ENCODE data around the gene KRT23.
"Not testable (repeated sequence)": the region's sequence is repeated elsewhere in the genome, so short reads cannot be mapped to it uniquely, and the experiment has no call there.

KRT23 gene

DNA sequence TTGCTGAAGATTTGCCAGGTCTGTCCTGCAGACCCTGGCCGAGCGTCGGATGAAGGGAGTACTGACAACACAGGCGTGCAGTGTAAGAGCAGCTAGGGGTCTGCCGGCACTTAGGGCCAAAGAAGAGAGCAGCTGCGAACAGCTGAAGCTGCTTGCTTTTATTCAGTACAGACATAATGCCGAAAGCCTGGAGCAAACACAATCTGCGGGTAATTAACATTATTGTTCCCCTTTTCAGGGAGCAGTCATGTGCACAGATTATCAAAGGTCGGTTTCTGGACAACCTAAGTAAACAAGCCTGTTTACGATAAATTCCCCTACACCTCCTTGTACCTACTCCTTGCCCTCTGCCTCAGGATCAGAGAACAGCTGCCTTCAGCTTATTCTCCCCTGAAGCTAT is 12.0 kb upstream of the KRT23 start:
- DNase-seq (ENCODE audit: low spot score), result no peak

DNA sequence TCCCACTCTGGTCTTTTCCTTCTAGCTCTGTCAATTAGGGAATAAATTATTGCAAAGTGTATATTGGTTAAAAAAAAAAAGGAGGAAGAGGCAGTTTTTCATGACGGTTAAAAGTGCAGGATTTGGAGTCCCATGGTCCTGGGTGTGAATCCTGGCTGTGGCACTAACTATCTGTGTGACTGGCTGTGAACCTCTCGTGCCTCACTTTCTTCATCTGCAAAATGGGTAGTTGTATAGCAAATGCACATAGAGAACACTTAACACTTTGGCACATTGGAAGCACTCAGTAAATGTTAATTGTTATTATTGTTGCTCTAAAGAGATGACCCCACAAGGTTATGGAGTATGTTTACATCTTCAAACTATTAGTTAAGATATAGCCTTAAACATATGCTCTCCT is 10.5 kb upstream of the KRT23 start:
- no peak for DNase-seq (ENCODE audit: low spot score)

DNA sequence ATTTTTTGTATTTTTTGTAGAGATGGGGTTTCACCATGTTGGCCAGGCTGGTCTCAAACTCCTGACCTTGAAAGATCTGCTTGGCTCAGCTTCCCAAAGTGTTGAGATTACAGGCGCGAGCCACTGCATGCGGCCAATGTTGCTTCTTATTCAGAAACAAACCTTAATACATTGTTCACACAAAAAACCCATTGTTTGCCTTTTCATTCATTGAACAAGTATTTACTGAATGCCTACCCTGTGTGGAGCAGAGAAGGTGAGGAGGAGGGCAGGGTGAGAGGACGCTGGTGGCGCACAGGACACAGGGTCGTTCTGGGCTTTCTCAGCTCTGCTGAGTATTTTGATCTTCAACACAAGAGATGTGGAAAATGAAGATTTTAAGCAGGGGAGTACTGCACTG is 8.0 kb upstream of the KRT23 start:
- no peak for DNase-seq (ENCODE audit: low spot score)

DNA sequence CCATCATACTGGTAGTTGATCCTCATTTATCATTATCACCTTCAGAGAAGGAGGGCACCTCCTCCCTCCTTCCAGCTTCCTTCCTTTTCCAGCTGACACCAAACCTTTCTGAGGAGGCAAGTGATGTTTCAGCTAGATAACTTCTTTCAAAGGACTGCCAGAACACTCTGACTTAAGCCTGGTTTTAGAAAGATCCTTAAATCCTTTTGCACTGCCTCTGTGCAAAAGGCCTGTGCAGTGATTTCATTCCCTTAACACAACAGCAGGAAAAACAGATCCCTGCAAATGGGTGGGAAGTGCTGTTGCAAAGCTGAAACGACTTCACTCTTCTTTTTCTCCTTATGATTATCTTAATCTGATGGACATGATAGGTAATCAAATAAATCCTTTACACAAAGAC is 7.1 kb upstream of the KRT23 start:
- no peak for DNase-seq (ENCODE audit: low spot score)

DNA sequence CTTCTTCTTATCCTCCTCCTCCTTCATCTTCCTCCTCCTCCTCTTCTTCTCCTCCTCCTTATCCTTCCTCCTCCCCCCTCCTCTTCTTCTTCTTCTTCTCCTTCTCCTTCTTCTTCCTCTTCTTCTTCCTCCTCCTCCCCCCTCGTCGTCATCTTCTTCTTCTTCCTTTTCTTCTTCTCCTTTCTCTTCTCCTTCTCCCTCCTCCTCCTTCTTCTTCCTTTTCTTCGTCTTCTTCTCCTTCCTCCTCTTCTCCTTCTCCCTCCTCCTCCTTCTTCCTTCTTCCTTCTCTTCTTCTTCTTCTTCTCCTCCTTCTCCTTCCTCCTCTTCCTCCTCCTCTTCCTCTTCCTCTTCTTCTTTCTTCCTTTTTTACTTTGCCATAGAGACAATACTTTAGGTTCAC is 5.1 kb upstream of the KRT23 start:
- no peak for DNase-seq (ENCODE audit: low spot score)

DNA sequence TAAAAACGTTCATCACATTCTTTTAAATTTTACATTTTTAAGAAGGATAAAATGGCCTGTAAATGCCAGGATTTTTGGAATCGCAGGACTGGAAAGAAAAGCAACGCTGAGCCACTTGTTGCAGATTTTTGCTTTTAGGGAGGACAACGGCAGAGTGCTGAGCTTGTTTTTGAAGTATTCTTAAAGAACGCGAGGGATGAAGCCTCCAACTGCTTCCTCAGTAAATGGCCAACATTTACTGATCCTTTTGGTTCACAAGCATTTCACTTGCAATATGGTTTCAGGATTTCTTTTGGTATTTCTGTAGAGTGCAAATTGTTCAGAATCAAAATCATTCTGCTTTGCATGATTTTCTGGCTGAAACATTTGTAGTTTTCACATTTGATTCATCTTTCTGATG is 2.8 kb upstream of the KRT23 start:
- no peak for DNase-seq (ENCODE audit: low spot score)

DNA sequence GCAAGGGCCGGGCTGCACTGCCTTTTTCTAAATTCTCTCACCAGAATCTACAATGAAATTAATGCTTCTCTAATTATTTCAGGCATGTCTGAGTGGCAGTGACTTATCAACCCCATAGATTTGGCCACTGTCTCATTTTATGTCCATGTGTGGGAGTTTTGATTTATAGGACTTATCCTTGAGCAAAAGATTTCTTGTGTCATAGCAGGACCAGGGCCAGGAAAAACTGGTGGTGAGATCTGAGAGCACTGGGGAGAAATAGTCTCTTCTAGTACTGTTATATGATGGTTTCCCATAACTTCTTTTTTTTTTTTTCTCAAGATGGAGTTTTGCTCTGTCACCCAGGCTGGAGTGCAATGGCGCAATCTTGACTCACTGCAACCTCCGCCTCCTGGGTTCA is 1.5 kb upstream of the KRT23 start:
- peak; percentile 57 for DNase-seq (ENCODE audit: low spot score)

DNA sequence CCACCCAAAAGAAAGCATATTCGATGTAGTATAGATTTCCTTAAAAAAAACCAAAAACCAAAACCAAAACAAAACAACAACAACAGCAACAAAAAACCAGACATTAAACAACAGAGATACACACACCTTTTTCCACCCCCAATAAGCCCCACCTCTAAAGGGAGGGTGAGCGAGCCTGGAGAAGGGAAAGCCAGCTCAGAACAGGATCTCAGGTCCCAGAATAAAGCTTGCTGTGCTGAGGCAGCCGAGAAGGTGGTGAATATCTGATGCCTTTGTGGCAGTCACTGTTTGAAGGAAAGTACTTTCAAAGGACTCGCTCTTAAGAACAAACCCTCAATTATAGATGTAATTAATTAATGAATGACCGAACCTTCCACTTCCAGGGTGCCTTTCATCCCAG is 470 bp downstream of the KRT23 start:
- DNase-seq (ENCODE audit: low spot score), result no peak

DNA sequence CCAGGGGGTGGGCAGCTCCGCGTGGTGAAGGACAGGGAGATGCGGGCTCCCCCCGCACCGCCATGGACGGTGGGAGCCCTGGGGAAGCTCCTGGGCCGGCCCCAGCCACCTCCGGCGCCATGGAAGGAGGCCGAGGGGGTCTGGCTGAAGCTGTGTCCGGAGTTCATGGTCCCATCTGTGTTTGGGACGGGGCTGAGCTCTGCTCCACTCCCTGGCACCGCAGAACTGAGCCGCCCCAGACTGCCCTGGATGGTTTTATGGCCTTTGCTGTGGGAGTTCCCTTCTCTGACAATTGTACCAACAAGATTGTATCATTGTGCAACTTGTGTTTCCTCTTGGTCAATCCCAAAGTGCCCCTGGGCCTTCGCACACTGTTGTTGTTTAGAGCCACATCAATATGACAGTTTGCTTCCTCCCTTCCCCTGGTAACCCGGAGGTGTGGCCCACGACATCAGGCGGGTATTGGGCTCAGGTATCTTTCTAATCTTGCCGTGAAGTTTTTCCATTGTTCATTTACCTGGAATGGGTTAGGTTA is 942 bp downstream of the KRT23 start:
- DNase-seq (ENCODE audit: low spot score), result no peak

DNA sequence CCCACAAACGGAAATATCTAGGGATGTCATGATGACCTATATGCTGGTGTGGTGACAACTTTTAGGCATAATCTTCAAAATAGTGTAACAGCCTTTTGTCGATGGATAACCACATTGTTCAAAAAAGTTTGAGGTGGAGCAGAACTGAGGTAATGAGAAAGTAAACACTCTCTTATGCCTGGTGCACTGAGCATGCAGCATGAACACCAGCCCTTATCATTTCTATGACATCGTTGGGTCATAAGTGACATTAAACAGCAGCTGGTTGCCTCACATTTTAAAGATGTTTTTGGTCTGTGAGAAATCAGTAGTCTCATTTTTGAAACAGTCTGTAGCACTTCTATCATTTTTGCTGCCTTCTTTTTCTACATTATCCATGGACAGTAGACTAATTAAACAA is 1.8 kb downstream of the KRT23 start:
- no peak for DNase-seq (ENCODE audit: low spot score)

DNA sequence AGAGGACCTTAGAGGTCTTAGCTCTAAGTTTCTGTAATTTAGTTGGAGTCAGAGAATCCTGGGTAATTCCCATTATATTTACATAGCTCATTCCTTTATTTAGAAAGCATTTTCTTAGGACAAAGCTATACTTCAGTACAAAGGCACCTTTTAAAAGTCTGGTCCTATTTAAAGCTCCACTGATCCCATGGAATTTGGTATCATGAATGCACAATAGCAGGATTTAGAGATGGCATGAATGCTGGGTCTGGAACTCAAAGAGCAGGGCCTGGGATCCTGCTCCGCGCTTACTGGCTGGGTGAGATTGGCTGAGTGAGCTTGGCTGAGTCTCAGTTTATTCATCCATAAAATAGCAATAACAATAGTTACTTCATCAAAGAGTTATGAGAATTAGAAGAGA is 4.8 kb downstream of the KRT23 start:
- DNase-seq (ENCODE audit: low spot score), result no peak

DNA sequence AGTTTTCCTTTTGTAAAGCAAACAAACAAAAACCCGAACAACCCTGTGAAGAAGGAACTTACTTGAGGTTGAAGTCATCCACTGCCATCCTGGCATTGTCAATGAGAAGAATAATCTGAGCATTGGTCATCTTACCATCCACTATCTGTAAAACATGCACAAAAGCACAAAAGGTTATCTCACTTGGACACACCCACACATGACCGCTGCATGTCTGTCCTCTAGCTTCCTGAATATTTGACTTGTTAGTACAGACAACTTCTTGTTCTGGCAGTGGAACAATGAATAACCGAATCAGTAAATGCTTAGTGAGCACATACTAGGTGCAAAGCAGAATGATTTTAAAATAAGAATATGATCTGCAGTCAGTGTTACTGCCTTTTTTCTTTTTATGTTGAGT is 6.1 kb downstream of the KRT23 start:
- no peak for DNase-seq (ENCODE audit: low spot score)

DNA sequence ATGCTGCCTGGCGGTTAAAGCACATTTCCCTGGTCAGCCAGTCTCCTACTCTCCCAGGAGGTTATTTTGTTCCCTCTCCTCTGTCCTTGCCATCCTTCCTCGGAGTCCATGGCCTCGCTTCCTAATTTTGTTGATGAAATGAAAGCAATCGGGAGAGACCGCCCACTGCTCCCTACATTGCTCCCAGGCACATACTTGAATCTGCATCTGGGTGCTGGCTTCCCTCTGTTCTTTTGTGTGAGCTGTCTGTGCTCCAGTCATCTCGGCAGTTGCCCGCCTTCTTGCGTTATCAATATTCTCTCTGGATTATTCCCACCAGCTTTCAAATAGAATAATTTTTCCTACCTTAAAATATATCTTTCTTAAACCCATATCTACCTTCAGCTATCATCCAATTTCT is 11.1 kb downstream of the KRT23 start:
- peak; percentile 62 for DNase-seq (ENCODE audit: low spot score)

DNA sequence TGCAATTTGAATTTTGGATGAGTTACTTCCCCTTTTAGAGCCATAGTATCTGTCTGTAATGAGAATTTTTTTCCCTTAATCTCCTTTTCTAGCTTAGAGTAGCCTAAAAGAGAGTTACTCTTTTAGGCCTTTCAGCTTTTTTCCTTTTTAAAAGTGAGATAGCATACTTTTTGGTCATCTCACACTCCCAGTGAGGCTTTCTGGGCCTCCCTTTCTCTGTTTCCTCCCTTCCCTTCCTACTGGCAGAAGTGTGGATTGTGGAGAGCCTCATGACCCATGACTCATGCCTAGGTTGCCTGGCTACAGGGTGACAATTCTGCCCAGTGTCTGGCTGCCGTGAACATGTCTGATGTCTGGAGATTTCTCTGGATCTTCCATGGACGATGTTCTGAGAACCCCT is 15.2 kb downstream of the KRT23 start:
- peak; percentile 80 for DNase-seq (ENCODE audit: low spot score)

DNA sequence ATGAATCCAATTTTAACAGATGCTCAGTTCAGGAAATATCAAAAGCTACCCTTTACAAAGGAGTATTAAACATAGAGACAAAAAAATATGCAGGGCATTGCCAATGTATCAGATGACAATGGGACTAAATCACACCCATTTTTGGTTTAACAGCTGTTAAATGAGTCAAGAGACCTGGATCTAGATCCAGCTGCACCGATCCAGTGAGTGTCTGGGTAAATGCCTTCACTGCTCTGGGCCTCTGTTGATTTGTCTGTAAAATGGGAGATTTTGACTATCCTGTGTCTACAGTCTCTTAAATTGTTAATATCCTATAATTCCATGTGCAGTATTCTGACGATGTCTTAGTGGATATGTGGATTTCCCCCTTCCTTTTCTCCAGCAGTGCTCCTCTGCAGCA is 16.4 kb downstream of the KRT23 start:
- DNase-seq (ENCODE audit: low spot score), result no peak

DNA sequence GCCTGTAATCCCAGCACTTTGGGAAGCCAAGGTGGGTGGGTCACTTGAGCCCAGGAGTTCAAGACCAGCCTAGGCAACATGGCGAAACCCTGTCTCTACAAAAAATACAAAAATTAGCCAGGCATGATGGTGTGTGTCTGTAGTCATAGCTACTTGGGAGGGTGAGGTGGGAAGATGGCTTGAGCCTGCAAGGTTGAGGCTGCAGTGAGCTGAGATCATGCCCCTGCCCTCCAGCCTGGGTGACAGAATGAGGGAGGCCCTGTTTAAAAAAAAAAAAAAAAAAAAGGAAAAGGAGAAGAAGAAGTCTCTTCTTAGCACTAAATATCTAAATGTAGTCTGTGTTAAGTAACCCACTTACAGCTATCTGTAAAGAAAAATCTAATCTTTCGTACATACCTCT is 20.3 kb downstream of the KRT23 start:
- DNase-seq (ENCODE audit: low spot score), result not testable (repeated sequence)

DNA sequence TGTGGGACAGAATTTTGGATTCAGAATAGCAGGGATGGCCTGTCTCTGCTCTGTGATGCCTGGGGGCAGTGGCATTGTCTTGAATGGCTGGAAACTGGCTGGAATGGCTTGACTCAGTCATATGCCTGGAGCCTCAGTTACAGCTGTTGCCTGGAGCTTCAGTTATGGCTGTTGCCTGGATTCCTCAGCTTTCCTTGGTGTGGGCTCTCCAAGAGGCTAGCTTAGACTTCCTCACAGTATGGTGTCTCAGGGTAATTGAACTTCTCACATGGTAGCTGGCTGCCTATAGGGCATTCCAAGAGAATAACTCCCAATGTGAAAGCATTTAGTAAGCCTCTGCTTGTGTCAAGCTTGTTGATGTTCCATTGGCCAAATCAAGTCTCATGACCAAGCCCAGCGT is 21.1 kb downstream of the KRT23 start:
- no peak for DNase-seq (ENCODE audit: low spot score)

DNA sequence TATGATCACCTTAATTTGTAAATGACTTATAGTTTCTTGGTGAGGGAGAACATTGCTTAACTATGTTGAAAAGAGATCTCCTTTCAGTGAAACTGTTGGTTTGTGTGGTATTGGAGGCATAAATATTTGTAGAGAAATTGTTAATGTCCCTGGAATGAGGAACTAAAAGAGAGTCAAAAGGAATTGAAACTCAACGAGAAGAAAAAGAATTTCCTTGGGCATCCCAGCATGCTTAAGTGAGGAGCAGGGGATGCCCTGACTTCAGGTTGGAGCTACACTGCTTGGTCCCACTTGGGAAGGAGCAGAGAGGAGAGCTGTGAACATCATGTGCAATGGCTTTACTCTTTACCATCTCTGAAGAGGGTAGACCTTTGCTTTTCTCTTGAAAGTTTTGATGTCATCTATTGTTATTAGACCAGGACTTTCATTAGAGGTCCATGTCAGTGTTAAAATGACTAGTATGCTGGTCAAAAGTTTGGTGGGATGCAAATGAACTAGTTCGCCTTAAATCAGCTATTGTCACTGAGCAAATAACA is 21.7 kb downstream of the KRT23 start:
- DNase-seq (ENCODE audit: low spot score), result peak; percentile 56

DNA sequence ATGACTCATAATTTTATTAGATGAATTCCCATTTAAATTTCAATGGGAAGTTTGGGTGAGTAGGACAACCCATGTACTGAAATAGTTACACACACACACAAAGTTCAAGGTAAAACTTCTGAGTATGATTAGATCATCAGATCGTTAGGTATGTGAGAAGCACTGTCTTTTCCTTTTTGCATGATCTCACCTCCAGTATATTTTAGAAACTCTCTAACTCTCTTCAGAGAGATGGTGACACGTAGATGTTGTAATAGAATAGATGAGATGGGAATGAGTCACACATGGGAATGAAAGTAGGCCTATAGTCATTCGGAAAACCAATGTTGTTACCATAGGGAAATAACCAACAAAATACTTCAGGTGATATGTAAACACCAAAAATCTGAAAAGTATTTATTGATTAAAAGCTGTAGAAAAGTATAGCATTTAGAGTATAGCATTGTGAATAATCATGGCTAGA is 22.2 kb downstream of the KRT23 start:
- peak; percentile 77 for DNase-seq (ENCODE audit: low spot score)

DNA sequence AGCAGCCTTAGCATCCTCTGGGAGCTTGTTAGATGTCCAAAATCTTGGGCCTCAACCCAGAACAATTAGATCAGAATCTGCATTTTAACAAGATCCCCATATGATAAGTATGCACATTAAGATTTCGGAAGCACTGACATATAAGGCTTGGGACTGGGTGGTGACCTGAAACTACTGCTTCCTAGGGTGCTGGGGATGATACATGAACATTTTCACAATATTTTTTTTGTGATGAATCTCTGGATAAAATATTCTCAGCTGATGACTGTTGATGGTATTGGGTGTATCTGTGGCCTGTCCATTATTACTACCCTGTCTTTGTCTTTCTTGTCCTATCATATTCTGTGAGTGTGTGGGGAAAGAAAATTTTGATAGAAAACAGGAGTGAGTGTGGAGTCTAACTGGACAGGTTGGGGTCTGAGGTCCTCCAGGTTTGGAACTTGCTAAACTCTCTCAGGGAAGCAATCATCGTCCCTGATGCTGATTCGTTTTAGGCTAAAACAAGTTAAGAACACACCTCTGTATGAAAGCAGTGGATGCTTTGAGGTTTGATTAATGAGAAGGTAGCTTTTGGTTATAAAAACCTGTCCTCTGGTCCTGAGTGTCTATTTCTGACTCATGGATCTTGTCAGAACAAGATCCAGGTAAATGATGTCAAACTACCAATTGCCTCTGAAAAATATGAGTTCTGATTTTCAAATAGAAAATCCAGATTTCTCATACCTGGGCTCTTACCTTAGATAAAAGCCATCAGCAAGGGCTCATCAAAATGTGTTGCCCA is 23.2 kb downstream of the KRT23 start:
- DNase-seq (ENCODE audit: low spot score), result no peak

DNA sequence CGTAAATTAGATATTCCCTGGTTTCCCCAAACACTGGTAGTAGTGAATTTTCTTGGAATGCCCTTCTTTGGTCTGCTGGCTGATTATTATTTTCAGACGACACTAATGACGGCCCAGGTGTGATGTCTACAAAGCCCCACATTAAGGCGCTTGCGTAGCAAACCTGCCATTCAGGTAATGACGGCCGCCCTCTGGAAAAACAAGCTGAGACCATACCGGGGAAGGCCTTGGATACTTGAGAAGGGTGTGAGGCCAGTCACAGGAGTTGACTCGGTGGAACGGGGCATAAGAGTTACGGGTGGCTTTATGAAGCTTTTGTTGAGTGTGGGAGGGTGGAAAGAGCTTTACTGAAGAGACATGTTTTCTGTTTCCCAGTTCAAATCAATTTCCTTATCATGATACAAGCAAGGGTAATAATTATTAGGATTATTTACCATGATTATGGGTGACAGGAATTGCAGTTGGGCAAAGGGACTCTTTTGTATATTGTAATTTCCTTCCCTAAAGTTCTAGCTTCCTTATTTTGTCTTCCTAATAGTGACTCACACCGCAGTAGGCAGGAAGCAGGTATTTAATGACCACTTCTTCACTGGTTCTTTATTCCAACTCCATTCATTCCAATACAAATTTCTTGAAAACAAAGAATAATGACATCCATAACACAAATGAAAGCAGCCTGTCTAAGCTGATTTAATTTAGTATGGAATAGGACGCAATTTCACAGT is 24.8 kb downstream of the KRT23 start:
- DNase-seq (ENCODE audit: low spot score), result no peak

DNA sequence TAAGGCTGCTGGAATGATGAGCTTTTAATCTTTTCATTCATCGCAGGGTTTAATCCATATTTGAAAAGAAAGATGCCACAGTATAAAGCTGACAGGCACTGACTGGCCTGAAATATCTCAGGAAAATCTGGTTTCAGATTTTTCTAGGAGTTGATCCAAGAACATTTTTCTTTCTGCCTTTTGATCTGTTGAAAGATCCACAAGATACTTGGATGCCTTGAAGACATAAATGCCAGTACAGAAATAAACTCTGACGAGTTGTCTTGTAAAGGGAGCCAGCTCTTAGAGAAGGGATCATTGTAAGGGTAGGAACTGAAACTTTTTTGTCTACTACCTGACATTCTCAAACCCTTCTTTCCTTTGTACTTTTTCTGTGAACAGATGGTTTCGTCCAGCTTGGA is 27.0 kb downstream of the KRT23 start:
- peak; percentile 60 for DNase-seq (ENCODE audit: low spot score)

DNA sequence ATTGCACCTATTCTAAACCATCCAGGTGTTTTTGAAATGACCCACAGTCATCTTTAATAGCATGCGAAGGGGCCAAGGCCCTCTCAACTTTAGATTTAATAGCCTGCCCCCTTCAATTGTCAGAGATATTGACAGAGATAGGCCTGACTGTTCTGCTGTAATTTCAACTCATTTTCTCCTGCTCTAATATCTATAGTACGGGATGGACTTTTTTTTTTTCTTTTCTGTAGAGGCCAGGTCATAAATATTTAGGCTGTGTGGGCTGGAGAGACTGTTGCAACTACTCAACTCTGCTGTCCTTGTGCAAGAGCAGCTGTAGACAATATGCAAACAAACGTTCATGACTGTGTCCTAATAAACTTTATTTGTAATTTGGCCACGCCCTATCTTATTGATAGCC is 27.7 kb downstream of the KRT23 start:
- DNase-seq (ENCODE audit: low spot score), result peak; percentile 49
